NCI-H2196 treated with DMSO at 0.1 percent for 48 hours (cell line): Measurements from ENCODE around the gene BIRC5.
"Not testable (repeated sequence)": the region's sequence is repeated elsewhere in the genome, so short reads cannot be mapped to it uniquely, and the experiment has no call there.

Experiments
- DNase-seq: peaks from one replicate; lab custom pipeline; 2025; ENCODE audit not compliant: unreplicated experiment; lab: John Stamatoyannopoulos, UW

BIRC5 gene

DNA sequence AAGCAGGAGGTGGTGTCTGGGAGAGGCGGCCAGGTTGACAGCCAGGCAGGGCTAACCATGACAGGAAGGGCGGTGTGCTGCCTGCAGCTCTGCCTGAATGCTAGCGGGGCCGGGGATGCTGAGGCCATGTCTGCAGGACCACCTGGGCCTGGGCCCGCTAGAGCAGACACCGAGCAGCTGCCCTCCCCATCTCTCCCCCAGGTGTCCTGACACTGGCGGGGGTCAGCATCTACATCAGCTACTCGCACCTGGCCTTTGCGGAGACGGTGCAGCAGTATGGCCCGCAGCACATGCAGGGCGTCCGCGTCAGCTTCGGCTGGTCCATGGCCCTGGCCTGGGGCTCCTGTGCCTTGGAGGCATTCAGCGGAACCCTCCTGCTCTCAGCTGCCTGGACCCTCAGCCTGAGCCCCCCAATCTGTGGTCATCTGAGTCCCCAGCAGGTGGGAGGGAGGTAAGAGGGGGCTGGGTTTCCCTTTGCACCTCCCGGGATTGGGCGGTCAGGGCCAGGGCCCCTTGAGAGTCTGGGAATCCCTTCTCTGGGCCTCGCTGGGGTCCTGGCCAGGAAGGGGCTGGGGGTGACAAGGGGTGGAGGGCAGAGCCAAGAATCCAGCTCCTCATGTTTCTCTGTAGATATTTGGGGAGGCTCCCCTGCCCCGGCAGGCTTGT lies 24.9 kb downstream of the BIRC5 start:
- no peak for DNase-seq

DNA sequence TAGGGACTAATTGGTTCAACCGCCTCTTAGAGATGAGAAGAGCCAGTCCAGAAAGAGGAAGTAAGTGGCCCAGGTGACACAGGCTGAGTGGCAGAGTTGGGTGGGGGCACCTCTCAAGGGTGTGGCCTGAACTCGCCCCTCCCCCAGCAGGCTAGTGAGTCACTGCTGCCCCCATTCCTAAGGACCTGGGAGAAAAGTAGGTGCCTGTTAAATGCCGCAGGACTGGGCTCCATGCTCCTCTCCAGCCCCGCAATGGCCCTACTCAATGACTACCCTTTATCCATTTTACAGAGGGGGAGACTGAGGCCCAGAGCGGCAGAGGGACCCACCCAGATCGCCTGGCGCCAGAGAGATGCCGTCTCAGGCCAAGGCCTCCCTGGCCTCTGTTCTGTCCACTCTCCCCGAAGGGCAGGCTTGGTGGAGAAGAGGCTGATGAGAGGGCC lies 25.5 kb downstream of the BIRC5 start:
- DNase-seq: no peak

DNA sequence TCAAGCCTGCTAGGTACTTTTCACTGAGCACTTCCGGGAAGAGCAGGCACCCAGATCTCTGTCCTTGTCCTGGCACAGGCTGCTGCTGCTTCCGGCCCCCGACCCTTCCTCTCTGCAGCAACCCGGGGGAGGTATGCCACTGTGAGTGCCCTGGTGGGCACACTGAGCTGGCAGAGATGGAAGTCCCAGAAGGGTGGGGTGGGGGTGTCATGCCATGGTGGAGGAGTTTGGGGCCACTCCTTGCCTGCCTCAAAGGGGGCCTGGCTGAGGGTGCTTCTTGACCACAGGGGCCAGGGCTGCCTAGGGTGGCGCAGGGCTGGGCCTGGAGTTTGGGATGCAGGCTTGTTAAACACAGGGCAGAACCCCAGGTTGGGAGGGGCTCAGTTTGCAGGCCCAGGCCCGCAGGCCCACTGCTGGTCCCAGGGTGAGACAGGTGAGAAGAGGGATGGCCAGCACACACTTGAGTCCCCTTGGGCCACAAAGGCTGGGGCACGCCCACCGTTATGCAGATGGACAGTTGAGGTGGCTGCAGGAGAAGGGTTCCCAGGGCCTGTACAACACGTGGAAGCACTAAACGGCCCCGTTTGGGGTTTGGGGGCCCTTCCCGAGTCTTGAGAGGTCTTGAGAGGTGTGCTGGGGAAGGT lies 26.1 kb downstream of the BIRC5 start:
- DNase-seq: no peak

DNA sequence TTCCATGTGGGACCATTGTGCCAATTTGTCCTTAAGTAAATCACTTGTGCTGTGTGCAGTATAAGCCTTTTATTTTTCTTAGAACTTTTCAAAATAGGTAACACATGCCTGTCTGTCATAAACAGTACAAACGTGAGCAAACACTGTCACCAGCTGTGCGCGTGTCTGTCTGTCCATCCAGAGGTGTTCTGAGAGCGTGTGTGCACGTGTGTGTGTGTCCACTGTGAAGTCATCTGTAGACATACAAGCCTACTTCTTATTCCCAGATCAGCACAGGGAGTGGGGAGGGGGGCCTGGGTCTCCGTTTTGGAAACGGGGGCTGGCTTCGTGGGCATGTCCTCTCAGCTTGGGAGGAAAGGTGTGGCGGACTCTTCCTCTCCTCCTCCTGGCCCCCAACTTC lies 26.8 kb downstream of the BIRC5 start:
- DNase-seq: no peak

DNA sequence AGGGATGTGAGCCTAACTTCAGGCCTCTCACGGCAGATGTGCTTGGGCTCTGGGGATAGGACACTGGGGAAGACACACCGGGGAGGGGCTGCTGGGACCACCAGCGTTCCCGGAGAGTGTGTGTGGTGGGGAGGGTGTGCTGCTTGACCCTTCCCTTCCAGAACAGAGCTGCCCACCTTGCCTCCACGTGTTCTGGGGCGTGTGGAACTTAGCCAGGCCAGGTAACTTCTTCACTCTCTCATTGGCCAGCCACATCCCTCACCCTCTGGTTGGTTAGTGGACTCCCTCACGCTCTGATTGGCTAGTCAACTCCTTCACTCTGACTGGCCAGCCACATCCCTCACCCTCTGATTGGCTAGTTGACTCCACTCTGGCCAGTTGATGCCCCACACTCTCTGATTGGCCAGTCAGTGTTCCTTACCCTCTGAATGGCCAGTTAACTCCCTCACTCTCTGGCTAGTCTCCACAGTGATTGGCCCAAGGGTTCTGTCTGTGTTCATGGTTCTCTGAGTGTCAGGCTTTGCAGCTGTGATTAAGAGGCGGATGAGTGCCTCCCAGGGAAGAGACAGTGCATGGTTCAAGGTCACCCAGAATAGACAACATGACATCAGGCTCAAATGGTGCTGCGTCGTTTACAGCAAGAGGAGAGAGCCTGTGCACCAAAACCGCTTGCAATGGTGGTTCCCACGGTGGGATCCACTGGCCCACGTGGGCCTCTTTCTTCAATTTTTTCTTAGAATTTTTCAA lies 27.4 kb downstream of the BIRC5 start:
- DNase-seq: peak; percentile 75

DNA sequence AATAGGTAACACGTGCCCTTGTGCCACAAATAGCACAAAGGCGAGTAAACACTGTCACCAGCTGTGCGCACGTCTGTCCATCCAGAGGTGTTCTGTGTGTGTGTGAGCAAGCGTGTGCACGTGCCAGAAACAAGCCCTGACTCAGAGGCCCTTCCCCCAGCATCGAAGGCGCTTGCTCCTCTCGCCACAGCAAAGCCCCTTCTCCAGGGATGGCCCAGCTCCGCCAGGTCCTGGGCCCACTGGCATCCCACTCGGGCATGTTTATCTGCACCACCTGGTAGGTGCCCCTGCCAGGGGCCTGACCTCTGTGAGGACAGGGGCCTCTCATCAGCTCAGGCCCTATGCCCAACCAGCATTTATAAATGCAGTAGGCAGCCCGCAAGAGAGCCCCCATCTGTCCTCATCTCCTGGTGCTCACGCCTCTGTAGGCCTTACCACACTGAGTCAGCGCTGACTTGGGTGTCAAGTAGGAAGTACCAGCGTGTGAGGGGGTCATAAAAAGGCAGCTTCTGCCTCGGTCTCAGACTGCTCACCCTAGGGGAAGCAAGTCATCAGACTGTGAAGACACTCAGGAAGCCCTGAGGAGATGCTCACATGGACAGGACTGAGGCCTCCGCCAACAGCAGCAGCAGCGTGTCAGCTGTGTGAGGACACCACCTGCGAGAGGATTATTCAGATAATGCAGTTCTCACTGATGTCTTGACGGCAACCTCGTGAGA lies 28.1 kb downstream of the BIRC5 start:
- DNase-seq: no peak

DNA sequence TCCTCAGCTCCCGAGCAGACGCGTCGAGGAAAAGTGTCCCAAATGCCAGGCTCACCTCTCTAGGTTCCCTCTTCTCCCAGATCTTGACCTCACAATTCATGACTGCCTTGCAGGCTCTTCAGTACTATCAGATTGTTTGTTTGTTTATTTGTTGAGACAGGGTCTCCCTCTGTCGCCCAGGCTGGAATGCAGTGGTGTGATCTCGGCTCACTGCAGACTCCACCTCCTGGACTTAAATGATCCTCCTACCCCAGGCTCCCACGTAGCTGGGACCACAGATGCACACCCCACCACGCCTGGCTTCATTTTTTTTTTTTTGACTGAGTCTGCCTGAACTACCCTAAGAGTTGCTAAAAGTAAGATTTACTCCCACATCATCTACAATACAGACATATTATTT lies 33.3 kb downstream of the BIRC5 start:
- no peak for DNase-seq

DNA sequence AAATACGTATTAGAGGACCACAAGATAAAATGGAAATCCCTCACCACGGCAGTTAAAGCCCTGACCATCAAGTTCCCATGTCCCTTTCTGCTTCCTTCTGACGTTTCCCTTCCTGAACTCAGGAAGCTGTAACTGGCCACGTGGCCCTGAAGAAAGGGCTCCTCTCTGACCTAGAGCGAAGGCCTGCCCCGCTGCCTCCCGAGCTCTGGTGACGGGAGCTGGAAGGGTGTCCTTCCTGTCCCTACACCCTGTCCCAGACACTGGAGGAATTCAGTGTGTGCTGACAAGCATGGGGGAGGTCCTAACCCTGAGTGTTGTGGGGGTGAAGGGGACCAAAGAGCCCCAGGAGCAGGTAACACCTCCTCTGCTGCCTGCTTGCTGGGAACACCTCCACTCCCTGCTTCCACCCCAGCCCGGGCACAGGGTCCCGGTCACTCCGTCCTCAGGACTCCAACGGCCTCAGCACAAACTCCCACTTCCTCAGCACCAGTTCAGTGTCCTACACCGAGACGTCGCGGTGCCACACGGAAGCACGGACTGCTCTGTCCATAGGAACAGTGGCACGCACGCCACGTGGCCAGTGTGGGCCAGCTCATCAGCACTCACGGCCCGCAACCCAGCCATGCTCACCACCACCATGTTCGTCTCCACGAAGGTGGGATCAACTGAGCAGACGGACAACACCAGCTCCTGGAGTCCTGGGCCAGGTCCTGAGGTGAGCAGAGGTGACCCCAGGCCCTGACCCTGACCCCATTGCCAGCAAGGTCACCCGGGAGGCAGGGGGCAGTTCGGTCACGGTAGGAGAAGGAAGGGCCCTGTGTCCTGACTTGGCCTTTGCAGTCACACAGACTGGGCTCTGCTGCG lies 34.2 kb downstream of the BIRC5 start:
- no peak for DNase-seq

DNA sequence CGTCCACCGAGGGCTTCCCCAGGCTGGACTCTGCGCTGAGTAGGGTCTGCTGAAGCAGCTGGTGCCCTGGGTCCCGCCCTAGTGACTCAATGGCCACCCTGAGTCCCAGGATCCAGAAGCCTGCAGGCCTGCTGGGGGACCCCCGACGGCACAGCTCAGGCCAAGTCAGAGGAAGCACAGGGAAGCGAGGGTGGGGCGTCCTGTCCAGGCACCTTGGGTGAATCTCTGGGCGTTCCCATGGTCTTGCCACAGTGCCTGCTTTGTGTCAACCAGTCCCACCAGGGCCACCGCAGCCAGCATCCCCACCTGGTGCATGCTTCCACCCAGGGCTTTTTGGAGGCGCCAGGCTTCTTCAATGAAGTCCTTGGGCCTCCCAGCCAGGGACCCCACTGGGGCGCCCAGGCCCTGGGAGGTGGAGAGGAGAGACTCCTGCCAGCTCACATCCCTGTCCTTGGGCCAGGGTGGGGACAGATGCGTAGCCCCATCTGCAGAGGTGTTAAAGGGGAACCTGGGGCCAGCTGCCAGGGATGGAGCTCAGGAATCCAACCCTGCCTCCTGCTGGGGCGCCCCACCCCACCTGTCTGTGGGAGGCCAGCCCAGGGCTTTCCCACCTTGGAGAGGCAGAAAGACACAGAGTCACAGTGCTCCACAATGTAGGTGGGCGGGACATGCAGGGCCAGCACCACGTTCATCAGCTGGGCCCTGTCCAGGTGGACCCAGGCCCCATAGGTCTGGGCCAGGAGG lies 35.2 kb downstream of the BIRC5 start:
- no peak for DNase-seq

DNA sequence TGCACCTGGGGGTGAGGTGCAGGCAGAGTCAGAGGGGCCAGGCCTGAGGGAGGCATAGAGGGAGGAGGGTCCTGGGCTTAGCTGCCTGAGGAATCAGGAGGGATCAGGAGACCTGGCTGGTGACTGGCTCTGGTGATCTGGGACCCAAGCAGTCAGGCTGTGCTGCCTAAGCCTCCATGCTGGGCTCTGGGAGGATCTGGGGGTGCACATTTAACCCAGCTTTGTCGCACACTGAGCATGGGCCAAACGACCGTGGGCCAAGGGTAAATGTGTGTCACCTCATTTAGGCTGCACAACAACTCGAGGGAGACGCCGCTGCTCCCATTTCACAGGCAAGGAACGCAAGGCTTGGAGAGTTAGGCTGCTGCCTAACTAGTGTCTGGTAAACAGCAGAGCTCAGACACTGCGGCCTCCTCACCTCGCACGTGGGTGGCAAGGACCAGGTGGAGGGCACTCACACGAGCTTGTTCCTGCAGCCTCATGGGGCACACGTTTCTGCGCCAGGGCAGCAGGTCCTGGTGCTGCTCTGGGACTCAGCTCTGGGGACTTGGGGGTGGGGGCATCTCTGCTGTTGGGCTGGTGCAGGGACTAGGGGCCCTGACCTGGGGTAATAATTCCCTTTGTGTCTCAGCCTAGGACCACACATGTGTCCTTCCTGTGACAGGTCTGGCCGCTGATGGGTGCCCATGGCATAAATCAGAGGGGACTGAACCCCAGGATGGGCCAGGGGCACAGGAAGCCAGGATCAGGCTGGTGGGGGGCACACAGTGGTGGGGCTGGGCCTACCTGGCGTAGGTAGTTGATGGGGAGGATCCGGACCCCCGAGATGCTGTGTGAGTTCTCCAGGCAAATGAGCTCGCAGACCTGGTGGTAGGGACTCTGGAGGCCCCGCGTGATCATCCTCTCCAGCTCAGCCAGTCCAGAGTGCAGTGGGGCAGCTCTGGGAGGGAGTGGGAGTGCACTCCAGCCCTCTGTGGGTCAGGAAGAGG lies 36.1 kb downstream of the BIRC5 start:
- no peak for DNase-seq

DNA sequence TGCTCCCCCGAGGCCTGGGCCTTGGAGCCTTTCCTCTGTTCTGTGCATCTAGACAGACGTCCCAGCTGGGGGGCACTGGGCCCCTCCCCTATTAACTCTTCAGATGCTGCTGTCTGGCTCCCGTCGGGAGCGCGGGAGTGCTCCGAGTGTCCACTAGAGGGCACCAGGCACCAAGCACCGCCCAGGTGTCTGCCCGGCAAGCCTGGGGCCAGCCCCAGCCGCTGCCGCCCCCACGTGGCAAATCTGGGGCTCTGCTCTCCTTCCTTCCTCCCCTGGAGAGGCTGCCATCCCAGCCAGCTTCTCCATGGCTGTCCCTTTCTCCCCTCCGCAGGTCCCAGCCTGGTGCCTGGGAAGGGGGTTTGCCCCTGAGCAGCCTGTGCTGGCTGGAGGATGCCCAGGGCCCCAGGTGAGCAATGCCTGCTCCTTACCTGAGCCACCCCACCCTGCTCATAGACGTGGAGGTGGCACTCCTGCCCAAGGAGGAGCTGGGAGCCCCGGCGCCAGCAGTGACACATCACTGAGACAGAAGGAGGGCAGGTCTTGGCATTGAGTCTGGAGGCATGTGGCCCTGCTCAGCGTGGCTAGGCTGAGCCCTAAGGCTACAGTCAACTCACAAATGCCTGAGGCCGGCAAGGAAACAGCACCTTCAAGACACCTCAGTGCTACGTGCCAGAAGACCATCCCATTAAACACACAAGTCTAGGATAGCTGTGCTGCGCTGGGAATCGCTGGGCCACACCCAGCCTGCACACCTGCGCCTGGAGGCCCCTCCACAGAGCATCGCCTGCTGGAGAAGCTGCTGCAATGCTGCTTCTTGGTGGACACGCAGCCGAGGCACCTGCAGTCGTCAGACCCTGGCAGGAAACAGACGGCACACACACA lies 37.1 kb downstream of the BIRC5 start:
- DNase-seq: peak; percentile 94

DNA sequence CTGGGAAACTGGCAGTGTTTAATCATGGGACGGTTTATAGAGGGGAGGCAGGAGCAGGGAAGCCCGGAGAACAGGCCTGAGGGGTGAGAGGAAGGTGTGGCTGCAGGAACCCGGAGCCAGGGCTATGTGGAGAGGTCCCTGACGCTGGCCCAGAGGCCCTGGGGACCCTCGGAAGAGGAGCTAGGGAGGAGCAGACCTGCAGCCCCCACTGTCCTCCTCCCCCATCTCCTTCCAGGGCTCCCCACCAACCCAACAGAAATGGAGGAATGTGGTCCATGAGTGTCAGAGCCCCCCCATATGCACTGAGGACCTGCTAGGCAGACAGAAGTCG lies 37.7 kb downstream of the BIRC5 start:
- DNase-seq: no peak

DNA sequence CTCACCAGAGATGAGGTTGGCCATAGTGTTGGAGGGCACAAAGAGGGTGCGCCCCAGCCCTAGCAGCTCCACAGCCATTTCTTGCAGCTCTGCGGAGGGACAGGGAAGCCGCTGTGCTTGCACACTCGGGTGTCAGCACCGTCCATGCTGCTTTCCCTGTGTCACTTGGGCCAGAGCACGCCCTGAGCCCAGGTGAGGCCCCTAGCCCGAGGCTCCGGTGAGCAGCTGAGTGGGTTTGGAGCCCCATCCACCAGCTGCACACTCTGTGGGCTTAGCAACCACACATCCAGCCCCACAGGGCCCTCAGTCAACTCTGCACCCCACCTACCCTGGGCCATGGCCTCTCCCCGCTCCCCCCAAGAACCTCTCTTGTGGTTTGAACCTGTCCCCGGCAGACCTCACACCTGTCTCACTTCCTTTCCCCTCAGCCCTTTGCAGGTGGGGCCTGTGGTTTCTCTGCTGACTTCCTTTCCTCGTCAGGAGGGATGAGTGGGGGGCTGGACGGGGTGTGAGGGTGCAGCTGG lies 38.1 kb downstream of the BIRC5 start:
- no peak for DNase-seq

DNA sequence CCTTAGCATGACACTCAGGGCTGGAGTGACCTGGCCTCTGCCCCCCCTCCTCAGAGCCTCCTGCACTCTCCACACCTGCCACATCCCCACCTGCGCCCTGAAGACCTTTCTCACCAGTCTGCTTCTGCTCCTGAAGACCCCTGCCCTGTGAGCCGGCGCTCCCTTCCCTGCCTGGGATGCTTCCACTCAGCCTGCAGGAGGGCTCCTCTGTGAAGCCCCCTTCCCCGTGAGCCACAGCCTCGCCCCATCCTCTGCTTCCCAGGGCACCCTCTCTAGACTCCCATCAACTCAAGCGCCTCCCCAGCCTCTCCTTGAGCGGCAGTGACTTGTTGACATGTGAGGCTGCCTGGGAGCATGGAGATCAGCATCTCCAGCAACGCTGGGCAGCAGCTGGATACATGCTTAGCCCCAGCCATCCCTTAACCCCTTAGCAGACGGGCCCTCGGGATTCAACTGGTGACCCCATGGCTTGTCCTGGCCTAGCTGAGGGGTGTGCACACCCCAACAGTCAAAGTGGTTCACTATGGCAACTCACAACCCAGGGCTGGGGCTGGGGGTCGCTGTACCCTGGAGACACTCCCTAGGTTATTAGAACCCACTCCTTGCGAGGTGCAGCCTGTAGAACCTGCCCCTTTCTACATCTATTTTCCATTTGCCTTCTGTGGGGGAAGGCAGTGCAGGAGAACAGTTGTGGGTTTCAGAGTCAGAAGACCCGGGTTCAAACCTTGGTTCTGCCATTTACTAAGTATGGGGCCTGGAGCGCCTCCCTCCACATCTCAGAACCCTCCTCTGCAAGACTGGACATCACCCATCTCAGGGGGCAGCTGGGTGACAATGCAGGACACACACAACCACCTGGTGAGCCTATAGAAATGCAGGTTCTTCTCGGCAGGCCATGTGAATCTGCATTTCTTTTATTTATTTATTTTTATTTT lies 38.9 kb downstream of the BIRC5 start:
- DNase-seq: no peak

DNA sequence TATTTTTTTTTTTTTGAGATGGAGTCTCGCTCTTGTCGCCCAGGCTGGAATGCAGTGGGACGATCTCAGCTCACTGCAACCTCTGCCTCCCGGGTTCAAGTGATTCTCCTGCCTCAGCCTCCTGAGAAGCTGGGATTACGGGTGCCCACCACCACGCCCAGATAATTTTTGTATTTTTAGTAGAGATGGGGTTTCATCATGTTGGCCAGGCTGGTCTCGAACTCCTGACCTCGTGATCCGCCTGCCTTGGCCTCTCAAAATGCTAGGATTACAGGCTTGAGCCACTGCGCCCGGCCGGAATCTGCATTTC lies 39.5 kb downstream of the BIRC5 start:
- not testable (repeated sequence) for DNase-seq

DNA sequence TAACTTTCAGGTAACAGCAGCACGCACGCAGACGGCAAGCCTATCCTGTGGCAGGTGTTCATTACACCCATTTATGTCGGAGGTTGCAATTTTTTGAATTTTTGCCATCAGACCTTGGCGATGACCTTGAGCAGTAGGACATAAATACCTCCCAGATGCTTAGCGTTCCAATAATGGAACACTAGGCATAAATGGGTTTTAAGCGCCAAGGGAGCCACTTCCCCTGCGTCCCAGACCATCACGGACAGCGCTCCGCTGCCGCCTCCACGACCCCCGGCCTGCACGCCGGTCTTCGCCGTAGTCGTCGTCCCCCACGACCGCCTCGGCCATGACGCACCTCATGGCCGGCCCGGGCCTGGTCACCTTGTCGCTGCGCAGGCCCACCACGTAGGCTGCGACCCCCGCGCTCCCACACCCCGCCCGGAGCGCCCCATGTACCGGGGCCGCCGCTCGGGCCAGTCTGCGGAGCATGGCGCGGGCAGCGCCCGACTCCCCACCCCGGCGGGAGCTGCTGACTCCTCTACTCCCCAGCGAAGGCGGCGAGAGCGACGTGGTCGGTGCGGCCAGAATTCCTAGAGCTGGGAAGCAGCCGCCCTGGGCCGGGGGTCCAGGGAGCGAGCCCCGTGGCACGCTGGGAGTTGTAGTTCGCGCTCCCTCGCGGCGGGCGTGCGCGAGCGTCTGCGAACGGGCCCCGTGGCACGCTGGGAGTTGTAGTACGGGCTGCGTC lies 40.1 kb downstream of the BIRC5 start:
- DNase-seq: peak; percentile 88
